HG03139 (cell line): ENCODE results near the gene URI1.
A peak's percentile ranks its signal among the peaks of the same experiment; 100 is the strongest.
"Not testable (repeated sequence)": the region's sequence is repeated elsewhere in the genome, so short reads cannot be mapped to it uniquely, and the experiment has no call there.

ENCODE experiments used
- ATAC-seq: cut with Tn5 transposase; IDR thresholded peaks from one replicate; pipeline ENCODE4 v1.9.1; 2021; ENCODE audit not compliant: unreplicated experiment

Gene URI1

DNA sequence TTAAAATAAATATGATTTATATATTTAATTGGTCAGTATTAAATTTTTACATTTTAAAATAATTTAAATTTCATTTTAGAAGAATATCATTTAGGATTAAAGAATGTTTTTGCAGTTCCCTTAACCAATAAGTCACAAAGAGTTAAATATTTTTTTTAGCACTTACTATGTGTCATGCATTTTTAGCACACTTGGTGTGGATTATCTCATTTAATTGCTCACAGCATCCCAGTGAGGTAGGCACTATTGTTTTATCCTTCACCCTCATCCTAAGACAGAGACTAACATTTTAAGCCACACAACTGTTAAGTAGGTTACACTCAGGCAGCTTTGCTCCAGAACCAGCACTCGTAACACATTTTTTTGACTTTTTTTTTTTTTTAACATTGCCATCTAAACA is 78.2 kb downstream of the URI1 start:
- ATAC-seq, result no peak

GRCh38 chr19:30022659-30023058 is 80.6 kb downstream of the URI1 start:
- no peak for ATAC-seq

DNA sequence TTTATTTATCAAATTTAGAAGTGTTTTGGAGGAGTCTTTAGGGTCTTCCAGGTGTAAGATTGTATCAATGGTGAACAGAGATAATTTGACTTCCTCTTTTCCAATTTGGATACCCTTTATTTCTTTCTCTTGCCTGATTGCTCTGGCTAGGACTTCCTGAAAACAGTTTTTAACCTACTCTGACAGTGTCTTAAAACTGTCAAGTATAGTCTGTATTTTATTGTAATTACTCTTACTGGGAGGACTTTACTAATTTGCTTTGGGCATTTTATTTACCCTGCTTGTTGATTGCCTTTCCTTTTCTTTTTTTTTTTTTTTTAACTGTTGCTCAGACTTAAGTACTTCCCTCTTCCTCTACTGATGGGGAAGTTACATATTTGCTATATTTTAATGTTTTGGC is 81.3 kb downstream of the URI1 start:
- ATAC-seq, result no peak

GRCh38 chr19:30024091-30024490 is 82.1 kb downstream of the URI1 start:
- no peak for ATAC-seq

- ATAC-seq, result no peak
These were observed 84.9 kb downstream of the URI1 start for GRCh38 chr19:30026933-30027332.

- ATAC-seq, result no peak
These were observed 86.3 kb downstream of the URI1 start for GRCh38 chr19:30028118-30028991.

DNA sequence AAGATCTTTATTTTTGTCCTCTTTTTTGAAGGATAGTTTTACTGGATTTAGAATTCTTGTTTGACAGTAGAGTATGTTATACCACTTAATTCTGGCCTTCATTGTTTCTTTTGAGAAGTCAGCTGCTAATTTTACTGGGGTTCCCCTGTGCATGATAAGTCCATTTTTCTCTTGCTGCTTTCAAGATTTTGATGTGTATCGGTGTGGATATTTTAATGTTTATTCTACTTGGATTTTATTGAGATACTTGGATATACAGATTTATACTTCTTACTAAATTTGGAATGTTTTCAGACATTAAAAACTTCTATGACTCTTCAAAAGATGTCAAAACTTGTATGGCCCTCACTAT is 86.9 kb downstream of the URI1 start:
- no peak for ATAC-seq

DNA sequence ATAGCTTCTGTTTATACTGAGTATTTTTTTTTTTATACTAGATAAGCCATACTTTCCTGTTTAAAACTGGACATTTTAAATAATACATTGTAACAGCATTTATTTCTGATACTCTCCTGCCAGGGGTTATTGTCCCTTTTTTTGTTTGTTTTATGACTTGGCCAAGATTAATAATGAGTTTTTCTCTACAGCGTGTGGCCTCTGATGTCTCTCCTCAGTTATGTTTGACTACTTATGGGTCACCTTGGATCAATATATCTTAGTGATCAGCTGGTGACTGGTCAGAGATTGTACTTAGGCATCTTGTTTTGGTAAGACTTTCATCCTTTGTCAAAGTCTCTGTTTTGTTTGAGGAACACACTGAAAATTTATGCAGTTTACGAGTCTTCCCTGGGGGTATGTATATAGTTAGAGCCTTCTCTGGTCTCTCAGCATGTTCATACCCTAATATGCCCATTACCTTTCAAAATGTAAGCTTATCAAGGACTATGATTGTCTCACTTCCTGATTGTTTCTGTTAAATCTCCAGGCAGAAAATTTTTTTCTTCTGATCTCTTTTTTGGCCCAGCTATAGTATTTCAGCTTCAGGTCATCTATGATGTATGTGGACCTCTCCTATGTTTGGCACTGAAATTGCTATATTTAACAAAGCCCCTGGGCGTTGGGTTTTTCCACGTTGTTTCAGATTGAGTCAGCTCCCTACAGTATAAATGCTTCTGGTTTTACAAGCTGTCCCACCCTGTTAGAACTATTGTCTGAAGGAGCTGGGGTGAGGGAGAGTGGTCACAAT is 87.9 kb downstream of the URI1 start:
- ATAC-seq, result peak; percentile 74

DNA sequence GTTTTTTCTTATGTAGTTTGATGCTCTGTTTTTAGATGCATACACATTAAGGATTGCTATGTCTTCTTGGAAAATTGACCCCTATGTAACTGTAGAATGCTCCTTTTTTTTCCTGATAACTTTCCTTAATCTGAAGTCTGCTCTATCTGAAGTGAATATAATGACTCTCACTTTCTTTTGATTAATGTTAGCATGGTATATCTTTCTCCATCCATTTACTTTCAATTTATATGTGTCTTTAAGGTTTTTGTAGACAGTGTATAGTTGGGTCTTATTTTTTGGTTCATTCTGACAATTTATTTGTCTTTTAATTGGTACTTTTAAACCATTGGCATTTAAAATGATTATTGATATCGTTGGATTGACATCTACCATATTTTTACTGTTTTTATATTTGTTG is 92.3 kb downstream of the URI1 start:
- no peak for ATAC-seq

GRCh38 chr19:30036154-30037129 is 94.4 kb downstream of the URI1 start:
- ATAC-seq, result no peak

DNA sequence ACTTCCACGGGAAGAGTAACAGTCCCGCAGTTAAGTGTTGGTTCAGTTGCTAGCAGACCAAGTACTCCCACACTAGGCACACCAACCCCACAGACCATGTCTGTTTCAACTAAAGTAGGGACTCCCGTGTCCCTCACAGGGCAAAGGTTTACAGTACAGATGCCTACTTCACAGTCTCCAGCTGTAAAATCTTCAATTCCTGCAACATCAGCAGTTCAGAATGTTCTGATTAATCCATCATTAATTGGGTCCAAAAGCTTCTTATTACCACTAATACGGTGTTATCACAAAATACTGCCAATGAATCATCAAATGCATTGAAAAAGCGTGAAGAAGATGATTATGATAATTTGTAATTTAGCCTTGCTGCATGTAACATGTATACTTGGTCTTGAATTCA is 95.8 kb downstream of the URI1 start:
- no peak for ATAC-seq

DNA sequence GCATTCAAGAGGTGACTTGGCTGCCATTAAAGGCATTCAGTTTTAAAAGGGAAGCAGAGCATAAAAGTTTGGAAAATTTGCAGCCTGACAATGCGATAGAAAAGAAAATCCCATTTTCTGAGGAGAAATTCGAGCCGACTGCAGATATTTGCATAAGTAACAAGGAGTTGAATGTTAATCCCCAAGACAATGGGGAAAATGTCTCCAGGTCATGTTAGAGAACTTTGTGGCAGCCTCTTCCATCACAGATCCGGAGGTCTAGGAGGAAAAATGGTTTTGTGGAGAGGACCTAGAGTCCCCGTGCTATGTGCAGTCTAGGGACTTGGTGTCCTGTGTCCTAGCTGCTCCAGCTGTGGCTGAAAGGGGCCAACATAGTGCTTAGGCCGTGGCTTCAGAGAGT is 99.9 kb downstream of the URI1 start:
- not testable (repeated sequence) for ATAC-seq

DNA sequence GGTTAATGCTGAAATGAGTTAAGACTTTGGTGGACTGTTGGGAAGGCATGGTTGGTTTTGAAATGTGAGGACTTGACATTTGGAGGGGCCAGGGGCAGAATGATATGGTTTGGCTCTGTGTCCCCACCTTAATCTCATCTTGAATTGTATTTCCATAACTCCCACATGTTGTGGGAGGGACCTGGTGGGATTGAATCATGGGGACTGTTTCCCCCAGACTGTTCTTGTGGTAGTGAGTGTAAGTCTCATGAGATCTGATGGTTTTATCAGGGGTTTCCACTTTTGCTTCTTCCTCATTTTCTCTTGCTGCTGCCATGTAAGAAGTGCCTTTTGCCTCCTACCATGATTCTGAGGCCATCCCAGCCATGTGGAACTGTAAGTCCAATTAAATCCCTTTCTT is 101.0 kb downstream of the URI1 start:
- not testable (repeated sequence) for ATAC-seq

GRCh38 chr19:30044273-30045248 is 102.5 kb downstream of the URI1 start:
- no peak for ATAC-seq

- ATAC-seq, result peak; percentile 71
These were observed 104.5 kb downstream of the URI1 start for GRCh38 chr19:30046522-30046921.

DNA sequence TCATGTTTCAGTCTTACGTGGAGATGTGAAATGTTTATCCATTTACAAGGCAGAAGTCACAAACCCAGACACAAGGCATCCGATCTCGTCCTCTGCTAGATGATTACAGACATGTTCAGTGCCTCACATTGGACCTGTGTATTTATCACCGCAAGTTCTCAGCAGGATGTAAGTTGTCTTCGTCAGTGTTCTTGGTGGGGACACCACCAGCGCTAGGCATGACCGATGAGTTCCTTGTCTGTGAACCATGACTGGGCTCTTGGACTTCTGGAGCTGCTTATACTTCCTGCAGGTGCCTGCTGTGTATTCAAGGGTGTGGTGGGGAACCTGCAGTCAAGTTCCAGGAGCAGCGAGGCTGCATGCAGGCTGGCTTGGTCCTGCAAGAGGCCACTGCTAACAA is 105.4 kb downstream of the URI1 start:
- no peak for ATAC-seq

GRCh38 chr19:30049226-30049625 is 107.2 kb downstream of the URI1 start:
- ATAC-seq, result no peak

DNA sequence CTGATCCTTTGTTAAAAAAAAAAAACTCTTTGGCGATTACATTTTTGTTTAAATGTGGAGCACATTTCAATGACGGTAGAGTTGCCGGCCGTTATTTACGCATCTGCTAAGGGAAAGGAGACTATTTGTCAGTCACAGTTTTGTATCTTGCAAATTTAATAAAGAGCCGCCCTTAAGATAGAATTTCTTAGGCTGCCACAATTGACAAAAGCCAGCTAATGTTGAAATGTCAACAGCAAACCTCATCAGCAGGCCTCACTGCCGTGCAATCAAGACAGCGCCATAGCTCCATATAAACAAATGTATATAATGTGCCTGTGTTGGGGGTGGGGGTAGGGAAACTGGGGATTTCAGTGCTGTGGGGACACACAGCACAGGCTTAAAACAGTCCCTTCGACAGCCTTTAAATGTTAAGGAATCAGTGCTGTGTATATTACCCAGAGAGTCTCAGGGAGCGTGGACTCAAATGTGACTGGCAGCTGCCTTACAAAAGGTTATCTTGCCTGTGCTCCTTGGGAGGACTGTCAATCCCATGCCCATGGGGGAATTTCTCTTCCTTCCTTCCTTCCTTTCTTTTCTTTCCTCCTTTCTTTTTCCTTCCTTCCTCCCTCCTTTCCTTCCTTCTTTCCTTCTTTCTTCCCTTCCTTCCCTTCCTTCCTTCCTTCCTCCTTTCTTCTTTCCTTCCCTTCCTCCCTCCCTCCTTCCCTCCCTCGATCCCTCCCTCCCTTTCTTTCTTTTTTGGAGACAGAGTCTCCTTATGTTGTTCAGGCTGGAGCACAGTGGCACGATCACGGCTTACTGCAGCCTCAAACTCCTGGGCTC is 108.0 kb downstream of the URI1 start:
- ATAC-seq, result no peak
